ENCODE results near the gene DSCAML1.

DNA sequence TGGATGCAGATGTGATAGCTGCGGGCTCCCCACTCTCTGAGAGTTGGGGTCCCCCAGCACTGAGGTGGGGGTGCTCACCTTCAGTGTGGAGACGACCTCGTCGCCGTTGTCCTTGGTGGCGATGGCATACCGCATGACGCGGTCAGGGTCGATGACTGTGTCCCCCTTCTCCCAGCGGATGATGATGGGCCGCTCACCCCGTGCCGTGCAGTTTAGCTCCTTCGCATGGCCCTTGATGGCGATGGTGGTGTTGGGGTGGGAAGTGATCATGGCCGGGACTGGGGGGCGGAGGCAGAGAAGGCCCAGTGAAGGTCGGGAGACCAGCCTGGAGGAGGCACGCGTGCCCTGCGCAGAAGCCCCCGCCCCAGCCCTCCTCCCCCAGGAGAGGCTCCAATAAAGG lies 315.1 kb downstream of the DSCAML1 start:
- TF ChIP-seq POLR2AphosphoS5 (IDR thresholded peaks at IDR 0.05) (no peak), POLR2A (IDR thresholded peaks at IDR 0.05) (no peak), EP300 (IDR thresholded peaks at IDR 0.05; ENCODE audit: low read depth) (no peak)
- TF ChIP-seq, protein P1, sequence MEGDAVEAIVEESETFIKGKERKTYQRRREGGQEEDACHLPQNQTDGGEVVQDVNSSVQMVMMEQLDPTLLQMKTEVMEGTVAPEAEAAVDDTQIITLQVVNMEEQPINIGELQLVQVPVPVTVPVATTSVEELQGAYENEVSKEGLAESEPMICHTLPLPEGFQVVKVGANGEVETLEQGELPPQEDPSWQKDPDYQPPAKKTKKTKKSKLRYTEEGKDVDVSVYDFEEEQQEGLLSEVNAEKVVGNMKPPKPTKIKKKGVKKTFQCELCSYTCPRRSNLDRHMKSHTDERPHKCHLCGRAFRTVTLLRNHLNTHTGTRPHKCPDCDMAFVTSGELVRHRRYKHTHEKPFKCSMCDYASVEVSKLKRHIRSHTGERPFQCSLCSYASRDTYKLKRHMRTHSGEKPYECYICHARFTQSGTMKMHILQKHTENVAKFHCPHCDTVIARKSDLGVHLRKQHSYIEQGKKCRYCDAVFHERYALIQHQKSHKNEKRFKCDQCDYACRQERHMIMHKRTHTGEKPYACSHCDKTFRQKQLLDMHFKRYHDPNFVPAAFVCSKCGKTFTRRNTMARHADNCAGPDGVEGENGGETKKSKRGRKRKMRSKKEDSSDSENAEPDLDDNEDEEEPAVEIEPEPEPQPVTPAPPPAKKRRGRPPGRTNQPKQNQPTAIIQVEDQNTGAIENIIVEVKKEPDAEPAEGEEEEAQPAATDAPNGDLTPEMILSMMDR (IDR thresholded peaks at IDR 0.05) = no peak
